NCI-H446 treated with DMSO at 0.1 percent for 48 hours (cell line): ENCODE results near the gene BBIP1.
A peak's percentile ranks its signal among the peaks of the same experiment; 100 is the strongest.
"Not testable (repeated sequence)": the region's sequence is repeated elsewhere in the genome, so short reads cannot be mapped to it uniquely, and the experiment has no call there.

Source experiments
- DNase-seq: peaks from one replicate; lab custom pipeline; 2025; lab: John Stamatoyannopoulos, UW

The BBIP1 gene

GRCh38 chr10:110919971-110920881, 1.2 kb upstream of the BBIP1 start:
- no peak for DNase-seq

- no peak for DNase-seq
These were observed 460 bp upstream of the BBIP1 start, which contains the start of gene SHOC2 for GRCh38 chr10:110919349-110919931. TSS of gene SHOC2 (plus strand) at chr10:110919604. CDS start at chr10:110964359, 44,755 bp downstream.

GRCh38 chr10:110918269-110918642, 724 bp downstream of the BBIP1 start:
- peak; percentile 74 for DNase-seq

- peak; percentile 8 for DNase-seq
These were observed 2.2 kb downstream of the BBIP1 start for GRCh38 chr10:110916554-110917346.

GRCh38 chr10:110915600-110915999, 3.4 kb downstream of the BBIP1 start:
- DNase-seq: not testable (repeated sequence)

DNA sequence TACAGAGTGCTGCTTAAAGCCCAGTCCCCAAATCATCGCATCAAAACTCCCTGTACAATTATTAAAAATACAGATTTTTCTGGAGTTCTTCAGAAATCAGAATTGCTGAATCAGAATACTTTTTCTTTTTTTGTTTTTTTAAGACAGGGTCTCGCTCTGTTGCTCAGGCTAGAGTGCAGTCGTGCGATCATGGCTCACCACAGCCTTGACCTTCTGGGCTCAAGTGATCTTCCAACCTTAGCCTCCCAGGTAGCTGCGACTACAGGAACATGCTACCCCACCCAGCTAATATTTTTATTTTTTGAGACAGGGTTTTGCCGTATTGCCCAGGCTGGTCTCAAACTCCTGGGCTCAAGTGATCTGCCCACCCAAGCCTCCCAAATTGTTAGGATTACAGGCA, 3.9 kb downstream of the BBIP1 start:
- no peak for DNase-seq

DNA sequence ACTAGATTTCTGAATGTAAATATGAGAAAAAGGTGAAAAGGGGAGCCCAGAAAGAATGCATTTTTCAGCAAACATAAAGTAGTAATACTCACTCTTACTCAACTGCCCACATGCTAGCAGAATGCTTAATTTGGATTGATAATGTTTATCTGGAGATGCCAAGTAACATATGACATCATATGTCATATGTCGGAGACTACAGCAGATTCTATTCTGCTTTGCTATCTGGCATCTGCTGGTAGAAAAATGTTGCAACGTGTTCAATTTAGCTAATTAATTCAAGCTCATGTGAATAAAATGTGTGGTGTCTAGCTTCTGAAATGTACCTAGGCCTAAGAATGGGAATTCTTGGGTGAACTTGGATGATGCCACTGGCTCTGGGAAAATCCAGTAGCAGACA, 4.5 kb downstream of the BBIP1 start:
- no peak for DNase-seq

GRCh38 chr10:110912374-110912773, 6.6 kb downstream of the BBIP1 start:
- no peak for DNase-seq

- DNase-seq: peak; percentile 2
These were observed 8.8 kb downstream of the BBIP1 start for GRCh38 chr10:110910138-110910537.

GRCh38 chr10:110903280-110904278, 15.4 kb downstream of the BBIP1 start:
- DNase-seq: no peak

DNA sequence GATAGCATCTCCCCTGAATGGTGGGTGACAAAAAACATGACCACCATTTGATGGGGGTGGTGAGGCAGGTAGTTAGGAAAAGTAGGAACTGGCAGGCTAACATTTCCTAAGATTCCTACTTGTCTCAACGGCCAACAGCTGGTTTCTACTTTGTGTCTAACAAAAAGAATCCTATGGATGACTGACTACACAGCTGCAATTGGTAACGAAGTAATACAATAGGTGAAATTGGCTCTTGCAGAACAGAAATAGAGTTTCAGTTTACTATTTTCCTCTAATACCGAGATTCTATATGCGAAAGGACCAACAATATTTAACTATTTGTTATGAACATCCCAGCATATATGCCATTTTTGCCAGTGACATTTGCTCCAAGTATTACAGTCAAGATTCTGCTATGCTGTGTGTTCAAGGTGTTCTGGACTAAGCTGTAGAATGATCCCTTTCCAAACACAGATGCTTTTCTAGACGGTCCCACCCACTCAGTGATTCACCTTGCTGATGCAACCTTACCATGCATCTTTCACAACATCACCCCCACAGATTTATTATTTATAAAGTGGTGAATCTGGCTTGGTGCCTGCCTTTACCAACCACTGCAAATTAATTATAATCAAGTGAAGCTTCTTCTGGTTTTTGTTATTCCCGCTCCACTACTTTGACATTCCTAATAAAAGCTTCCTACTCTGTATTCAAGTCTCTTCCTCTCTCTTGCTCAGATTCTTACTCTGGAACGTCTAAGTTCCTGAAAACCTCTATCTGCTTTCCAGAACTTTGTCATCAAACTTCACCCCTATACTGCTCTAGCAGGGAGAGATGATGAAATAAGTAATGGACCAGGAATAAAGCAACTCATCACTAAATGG, 16.8 kb downstream of the BBIP1 start:
- no peak for DNase-seq

GRCh38 chr10:110900983-110901382, 18.0 kb downstream of the BBIP1 start:
- DNase-seq: no peak

GRCh38 chr10:110898391-110898790, 20.6 kb downstream of the BBIP1 start:
- DNase-seq: no peak

GRCh38 chr10:110897184-110897583, 21.8 kb downstream of the BBIP1 start:
- DNase-seq: no peak

DNA sequence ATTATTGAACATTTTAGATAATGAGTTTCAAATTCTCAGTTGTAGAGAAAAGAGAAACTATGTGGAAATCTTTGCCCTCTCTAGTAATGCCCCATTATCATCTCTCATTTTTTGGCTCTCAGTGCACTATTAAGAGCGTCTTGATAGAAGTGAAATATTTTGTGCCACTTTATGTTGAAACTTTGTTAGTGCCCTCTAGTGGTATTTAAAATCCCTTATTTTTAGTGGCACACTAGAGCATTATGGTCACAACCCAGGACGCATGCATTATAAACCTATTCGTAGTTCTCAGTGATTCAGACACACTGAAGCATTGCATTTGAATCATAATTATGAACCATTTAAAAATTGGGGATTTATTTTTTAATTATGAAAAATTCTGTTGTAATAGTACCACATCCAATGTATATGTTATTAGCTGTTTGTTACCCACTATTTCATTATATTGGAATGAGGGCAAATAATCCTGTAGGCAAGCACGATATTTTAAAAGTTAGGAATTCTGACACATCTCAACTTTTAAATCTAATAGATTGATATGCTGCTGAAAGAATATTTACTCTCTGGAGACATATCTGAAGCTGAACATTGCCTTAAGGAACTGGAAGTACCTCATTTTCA, 25.3 kb downstream of the BBIP1 start:
- DNase-seq: peak; percentile 39

DNA sequence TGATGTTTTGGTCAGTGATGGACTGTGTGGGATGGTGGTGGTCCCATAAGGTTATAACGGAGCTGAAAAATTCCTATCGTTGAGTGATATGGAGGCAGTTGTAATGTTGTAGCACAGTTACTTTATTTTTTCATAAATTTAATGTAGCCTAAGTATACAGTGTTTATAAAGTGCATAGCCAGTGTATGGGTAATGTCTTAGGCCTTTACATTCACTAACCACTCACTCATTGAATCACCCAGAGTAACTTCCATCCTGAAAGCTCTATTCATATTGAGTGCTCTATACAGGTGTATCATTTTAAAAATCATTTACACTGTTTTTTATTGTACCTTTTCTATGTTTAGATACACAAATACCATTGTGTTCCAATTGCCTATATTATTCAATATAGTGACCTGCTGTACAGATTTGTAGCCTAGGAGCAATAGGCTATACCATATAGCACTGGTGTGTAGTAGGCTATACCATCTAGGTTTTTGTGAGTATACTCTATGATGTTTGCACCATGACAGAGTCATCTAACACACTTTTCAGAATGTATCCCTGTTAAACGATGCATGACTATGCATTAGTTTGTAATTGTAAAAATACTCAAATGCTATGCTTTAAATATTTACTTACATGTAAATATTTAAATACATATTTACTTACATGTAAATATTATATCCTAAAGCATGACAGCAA, 26.2 kb downstream of the BBIP1 start:
- DNase-seq: no peak

- no peak for DNase-seq
These were observed 31.4 kb downstream of the BBIP1 start for GRCh38 chr10:110887560-110887959.

DNA sequence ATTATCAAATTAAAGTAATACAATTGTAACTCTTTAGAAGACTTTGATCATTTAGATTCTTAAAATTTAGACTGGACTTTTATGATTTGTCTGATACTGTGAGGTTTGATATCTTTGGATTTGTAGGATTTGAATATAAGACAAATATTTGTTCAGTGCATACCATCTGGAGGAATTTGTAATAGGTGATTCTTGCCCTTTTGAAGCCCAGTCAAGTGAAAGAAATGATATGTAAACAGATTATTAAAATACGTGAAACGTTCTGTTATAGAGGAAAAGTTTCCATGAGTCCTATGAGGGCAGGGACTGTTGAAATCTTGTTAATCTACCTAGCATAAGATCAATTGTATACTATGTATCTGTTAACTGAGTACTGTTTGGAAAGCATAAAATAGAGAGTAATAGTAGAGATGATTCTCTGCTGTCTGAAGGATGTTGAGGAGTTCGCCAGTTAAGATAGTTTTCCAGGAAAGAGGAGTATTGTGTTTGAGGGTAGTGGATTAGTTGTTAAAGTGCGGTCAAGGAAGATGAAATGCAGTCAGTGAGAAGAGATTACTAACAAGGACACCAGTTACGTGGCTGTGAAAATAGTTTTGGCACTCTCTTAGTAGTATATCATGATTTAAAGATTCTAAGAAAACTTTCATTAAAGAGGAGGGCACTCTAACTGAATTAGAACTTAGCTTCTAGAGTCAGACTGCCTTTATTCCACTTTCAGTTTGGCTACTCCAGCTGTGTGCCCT, 32.9 kb downstream of the BBIP1 start:
- peak; percentile 12 for DNase-seq

DNA sequence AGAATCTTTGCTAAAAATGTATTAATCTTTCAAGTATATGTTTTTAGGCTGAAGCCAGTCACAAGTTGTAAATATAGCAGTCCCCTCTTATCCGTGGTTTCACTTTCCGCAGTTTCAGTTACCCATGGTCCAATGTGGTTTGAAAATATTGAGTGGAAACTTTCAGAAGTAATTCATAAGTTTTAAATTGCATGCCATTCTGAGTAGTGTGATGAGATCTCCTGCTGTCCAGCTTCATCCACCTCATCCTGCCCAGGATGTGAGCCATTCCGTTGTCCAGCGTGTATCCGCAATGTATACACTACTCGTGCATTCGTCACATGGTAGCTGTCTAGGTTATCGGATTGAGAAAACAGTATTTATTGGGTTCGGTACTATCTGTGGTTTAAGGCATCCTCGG, 35.1 kb downstream of the BBIP1 start:
- no peak for DNase-seq
